Measurements from ENCODE around the gene TTLL7.

Gene TTLL7

DNA sequence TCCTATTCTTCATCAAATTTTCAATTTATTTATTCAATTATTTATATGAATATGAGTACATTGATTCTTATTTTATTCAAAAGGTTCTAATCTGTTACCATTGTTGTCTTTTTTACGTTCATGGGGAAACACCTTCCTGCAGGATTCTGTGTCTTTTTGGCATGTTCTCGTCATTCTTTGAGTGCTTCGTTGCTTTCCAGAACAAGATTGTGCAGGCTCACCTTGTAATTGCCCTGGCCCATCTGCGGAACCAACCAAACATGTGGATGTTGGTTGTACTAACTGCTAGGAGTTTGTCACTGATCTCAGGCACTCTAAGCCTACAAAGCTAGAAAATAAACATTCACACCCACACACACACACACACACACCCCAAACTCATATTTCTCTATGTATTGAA lies 182.1 kb downstream of the TTLL7 start:
- no peak for DNase-seq (ENCODE audit: low read depth in 2 of 2)

DNA sequence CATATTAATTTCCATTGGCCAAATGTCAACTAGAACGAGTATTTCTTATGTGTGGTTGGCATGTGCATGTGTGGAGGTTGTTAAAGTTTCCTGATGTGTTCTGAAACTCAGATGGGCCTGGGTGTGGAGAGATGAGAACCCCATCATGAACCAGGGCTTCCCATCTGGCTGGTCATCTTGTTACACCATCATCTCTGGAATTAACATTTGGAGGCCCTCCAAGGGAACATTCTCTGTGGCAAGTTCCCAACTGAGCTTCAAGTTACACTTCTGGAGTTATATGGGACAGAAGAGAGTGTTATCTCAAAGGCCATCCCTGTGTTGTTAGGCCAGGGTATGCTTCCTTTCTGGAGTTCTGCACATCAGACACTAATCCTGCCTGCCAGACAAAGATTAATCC lies 183.6 kb downstream of the TTLL7 start:
- DNase-seq (ENCODE audit: low read depth in 2 of 2): no peak

Data from stimulated activated CD8-positive, alpha-beta memory T cell treated with anti-CD3 and anti-CD28 coated beads, Interleukin-7, amount 100 ng/mL, for 1 hour (primary cell).